GM21825 (cell line): Measurements from ENCODE around the gene TFEB.

ENCODE experiments used
- ATAC-seq: cut with Tn5 transposase; IDR thresholded peaks from one replicate; pipeline ENCODE4 v1.9.1; 2021; ENCODE audit warnings: mild to moderate bottlenecking, moderate library complexity; ENCODE audit not compliant: unreplicated experiment

TFEB gene

GRCh38 chr6:41641352-41641925 is 94.0 kb downstream of the TFEB start:
- no peak for ATAC-seq

- ATAC-seq: no peak
These were observed 95.0 kb downstream of the TFEB start for GRCh38 chr6:41640426-41640825.

- ATAC-seq: no peak
These were observed 95.5 kb downstream of the TFEB start for GRCh38 chr6:41639809-41640371.

- ATAC-seq: no peak
These were observed 96.2 kb downstream of the TFEB start for GRCh38 chr6:41638935-41639808.

GRCh38 chr6:41638002-41638934 is 97.1 kb downstream of the TFEB start, which contains the start of gene MDFI:
Gene MDFI, plus strand, starts transcription at chr6:41638468. Its CDS starts 282 bp downstream, at chr6:41638750.
- ATAC-seq: no peak

- no peak for ATAC-seq
These were observed 98.0 kb downstream of the TFEB start for GRCh38 chr6:41637194-41638001.

- ATAC-seq: no peak
These were observed 98.6 kb downstream of the TFEB start for GRCh38 chr6:41636833-41637193.

- no peak for ATAC-seq
These were observed 100.0 kb downstream of the TFEB start for GRCh38 chr6:41635365-41635764.

- no peak for ATAC-seq
These were observed 100.8 kb downstream of the TFEB start for GRCh38 chr6:41634657-41635056.
